ENCODE results near the gene TMEM150A.
A peak's percentile ranks its signal among the peaks of the same experiment; 100 is the strongest.
"Not testable (repeated sequence)": the region's sequence is repeated elsewhere in the genome, so short reads cannot be mapped to it uniquely, and the experiment has no call there.

The TMEM150A gene

GRCh38 chr2:85577063-85577385, 25.5 kb downstream of the TMEM150A start:
- DNase-seq (ENCODE audit: low read depth in 3 of 3, low spot score in 1 of 3): no peak

DNA sequence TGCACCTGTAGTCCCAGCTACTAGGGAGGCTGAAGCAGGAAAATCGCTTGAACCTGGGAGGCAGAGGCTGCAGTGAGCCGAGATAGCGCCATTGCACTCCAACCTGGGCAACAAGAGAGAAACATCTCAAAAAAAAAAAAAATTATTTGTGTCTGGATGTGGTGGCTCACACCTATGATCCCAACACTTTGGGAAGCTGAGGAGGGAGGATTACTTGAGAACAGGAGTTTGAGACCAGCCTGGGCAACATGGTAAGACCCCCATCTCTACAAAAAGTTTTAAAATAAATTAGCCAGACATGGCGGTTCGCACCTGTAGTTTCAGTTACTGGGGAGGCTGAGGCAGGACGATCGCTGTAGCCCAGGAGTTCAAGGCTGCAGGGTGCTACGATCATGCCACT, 26.8 kb downstream of the TMEM150A start:
- DNase-seq (ENCODE audit: low read depth in 3 of 3, low spot score in 1 of 3): no peak

GRCh38 chr2:85566265-85566664, 36.2 kb downstream of the TMEM150A start:
- DNase-seq (ENCODE audit: low read depth in 3 of 3, low spot score in 1 of 3): no peak

GRCh38 chr2:85564144-85564563, 38.3 kb downstream of the TMEM150A start:
- no peak for DNase-seq (ENCODE audit: low read depth in 3 of 3, low spot score in 1 of 3)

DNA sequence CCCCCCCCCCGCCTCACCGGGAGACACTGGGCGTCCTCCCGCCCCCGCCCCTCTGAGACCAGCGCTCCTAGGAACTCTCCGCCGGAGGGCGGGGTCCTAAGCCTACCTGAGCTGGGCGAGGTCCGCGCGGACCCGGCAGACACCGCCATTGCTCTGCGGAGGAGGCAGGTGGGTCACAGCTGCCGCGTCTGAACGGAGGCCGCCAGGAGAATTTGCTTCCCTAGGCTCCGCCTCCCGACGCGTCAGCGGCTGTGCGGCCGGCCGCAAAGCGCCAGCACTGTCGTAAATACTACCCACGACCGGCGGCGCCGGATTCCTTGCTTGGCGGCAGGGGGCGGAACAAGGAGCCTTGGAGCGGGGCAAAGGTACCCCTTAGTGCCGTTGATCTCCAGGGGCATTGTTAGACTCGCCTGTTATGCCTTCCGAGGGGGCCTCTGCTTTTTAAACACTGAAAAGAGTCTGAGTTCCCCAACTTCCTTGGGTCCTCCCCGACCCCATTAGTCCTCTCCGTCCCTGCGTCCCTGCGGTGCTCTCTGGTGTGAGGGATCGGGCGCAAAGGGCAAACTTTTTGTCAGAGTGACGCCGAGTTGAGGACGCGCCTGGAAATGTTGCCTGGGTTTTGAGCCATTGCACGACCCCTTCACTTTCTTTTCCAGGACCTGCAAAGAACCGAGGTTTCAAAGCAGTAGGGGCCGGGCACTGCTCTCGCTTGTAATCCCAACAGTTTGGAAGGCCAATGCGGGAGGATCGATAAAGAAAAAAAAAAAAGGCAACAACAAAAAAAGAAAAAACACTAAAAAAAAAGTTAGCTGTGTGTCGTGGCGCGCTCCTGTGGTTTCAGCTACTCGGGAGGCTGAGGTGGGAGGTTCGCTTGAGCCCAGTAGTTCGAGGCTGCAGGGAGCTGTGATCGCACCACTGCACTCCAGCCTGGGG, 41.0 kb downstream of the TMEM150A start, which contains the start of gene GGCX:
GGCX (minus strand) TSS at position 214 of the 933 bp plus-strand sequence; CDS start at position 149, 65 bp downstream.
- DNase-seq (ENCODE audit: low read depth in 3 of 3, low spot score in 1 of 3): peak; percentile 81 to 89 (median 87)

GRCh38 chr2:85560812-85561279, 41.7 kb downstream of the TMEM150A start:
- no peak for DNase-seq (ENCODE audit: low read depth in 3 of 3, low spot score in 1 of 3)

DNA sequence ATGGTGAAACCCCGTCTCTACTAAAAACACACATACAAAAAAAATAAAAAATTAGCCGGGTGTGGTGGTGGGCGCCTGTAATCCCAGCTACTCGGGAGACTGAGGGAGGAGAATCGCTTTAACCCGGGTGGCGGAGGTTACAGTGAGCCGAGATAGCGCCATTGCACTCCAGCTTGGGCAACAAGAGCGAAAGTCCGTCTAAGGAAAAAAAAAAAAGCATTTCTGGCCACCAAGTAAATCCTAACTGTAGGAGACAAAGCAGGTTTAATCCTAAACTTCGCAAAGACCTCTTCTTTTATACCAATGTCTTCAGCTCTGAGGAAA, 42.1 kb downstream of the TMEM150A start:
- DNase-seq (ENCODE audit: low read depth in 3 of 3, low spot score in 1 of 3): not testable (repeated sequence)

DNA sequence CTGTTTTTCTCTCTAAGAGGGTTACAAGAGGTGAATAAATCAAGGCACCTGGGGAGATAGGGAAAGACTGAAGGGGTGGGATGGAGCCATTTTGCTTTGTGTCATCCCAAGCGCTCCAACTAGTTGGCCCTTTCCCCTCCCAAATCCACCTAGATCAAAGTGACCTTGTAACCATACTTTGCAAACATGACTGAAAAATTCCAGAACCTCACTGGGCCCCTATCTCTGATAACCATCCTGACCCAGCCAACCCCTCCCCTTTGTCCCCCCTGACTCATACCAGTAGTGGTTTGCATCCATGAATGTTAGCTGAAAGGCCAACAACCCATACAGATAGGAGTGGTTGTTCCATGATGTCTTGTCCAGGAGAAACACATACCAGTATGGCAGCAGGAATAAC, 44.3 kb downstream of the TMEM150A start:
- no peak for DNase-seq (ENCODE audit: low read depth in 3 of 3, low spot score in 1 of 3)

- no peak for DNase-seq (ENCODE audit: low read depth in 3 of 3, low spot score in 1 of 3)
Observed at GRCh38 chr2:85557130-85557529, 45.4 kb downstream of the TMEM150A start.

DNA sequence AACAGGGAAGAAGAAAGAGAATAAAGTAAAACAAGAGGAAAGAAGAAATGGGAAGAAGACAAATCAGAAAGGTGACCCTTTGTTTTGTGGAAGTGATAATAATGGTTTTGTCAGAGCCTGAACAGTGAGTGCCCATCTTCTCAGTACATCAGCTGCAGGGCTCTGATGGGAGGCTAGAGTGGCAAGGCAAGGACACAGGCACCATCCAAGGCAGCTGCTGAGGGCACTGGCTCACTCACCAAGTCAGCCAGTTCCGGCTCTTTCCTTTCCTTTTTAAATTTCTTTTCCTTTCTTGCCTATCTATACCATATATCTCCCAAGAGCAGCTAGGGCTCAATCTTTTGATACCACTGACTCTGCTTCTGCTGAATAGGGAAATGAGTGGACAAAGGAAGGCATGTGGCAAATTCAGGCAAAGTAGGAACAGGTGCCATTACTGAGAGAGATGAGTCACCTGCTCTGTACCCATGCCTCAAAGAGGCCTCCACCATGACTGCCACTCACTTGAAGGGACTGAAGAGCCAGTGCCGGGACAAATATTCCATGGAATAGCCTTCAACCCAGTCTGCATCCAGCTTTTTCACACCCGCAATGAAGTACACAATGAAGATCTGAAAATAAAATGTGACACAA, 47.4 kb downstream of the TMEM150A start:
- no peak for DNase-seq (ENCODE audit: low read depth in 3 of 3, low spot score in 1 of 3)

DNA sequence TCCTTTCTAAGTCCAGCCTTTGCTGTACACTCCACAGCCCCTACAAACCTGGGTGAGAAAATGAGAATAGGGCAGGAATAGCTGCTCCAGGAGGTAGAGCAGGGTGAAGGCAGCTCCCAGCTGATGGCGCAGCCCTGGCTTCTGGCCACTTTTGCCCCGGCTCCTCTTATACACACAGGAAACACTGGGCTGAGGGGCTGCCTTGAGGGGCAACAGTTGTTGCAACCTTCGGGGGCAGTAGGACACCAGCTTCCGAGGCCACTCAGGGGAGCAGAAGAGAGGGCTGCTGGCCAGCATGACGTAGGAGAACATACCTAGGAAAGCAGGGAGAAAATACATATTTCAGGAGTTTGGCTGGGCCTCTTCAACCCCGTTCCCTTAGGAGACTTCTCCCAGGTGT, 49.3 kb downstream of the TMEM150A start:
- no peak for DNase-seq (ENCODE audit: low read depth in 3 of 3, low spot score in 1 of 3)

- peak; percentile 72 to 84 (median 75) for DNase-seq (ENCODE audit: low read depth in 3 of 3, low spot score in 1 of 3)
Observed at GRCh38 chr2:85551698-85552678, 50.5 kb downstream of the TMEM150A start.

DNA sequence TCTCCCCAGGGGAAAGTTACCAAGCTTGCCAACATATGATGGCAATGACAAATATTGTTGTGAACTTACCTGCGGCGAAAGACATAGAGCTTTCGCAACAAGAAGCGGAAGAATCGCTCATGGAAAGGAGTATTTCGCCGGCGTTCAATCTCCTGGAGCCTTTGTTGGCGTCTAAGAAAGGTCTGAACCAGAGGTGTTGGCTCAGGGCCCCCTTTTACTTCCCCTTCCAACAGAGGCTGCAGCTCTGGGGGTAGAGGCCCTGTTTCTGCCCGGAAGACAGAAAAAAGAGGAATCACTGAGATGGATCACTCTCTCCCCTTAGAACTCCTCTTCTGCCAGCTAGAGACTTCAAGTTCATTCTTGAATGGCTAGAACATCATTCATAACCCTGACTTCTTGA, 52.0 kb downstream of the TMEM150A start:
- DNase-seq (ENCODE audit: low read depth in 3 of 3, low spot score in 1 of 3): no peak

- no peak for DNase-seq (ENCODE audit: low read depth in 3 of 3, low spot score in 1 of 3)
Observed at GRCh38 chr2:85549826-85550225, 52.7 kb downstream of the TMEM150A start.

DNA sequence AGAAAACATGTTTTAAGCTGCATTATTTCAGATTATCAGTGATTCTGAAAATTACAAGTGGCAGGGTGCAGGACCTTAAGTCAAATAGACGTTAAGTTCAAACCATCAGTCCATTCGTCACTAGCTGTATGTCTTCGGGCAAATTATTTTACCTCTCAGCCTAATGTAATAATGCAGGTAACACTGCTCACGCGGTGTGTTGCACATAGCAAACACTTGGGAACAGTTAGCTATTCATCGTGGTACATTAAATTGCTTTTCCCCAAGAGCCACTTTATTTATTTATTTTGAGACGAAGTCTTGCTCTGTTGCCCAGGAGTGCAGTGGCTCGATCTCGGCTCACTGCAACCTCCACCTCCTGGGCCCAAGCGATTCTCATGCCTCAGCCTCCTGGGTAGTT, 53.4 kb downstream of the TMEM150A start:
- no peak for DNase-seq (ENCODE audit: low read depth in 3 of 3, low spot score in 1 of 3)

- DNase-seq (ENCODE audit: low read depth in 3 of 3, low spot score in 1 of 3): no peak
Observed at GRCh38 chr2:85548608-85548900, 53.9 kb downstream of the TMEM150A start.
